ENCODE data around the gene EDC3.

DNA sequence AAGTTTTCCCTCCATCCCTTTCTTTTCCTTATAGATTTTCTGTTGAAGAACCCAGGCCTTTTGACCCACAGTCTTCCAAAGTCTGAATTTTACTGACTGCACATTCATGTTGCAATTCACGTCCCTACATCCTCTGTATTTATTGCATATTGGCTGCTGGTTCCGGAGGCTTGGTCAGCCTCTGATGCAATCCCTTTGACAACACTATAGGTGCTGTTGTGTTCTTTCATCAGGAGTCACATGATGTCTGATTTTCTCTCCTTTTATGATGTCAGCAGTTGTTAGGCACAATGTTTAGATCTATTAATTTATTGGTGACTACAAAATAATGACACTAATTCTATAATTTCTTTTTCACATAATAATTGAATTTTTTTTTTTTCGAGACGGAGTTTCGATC is 20.8 kb upstream of the EDC3 start:
- no peak for TF ChIP-seq POLR2A (IDR thresholded peaks at IDR 0.05; ENCODE audit: low read depth, low read length)
- TF ChIP-seq POLR2AphosphoS5 (IDR thresholded peaks at IDR 0.05; ENCODE audit: low read depth, low read length): no peak
- no peak for TF ChIP-seq TAF1 (IDR thresholded peaks at IDR 0.05; ENCODE audit: borderline replicate concordance, low read depth, low read length)

Data from GM12892 (cell line).